ENCODE results near the gene SLCO4A1. TPM values are rescaled to one million over a fixed set of nuclear protein-coding genes. Genes with fewer than 3 reads are reported as not detected.
A peak's percentile ranks its signal among the peaks of the same experiment; 100 is the strongest.

The SLCO4A1 gene
- total RNA-seq, 4 donors from 2014 or later: 6.7 to 22.1 (median 14.4) TPM

GRCh38 chr20:62652041-62652893 is 10.0 kb downstream of the SLCO4A1 start:
- DNase-seq: peak; percentile 84
- peak overlapping the region; percentile 18 to 59 (median 34) for H3K4me3 ChIP-seq
- peaks cover 39 to 82% (median 40%) of the 10 kb centered on the region in 3 donors for H3K4me1 ChIP-seq
- TF ChIP-seq CTCF (IDR thresholded peaks at IDR 0.05) (peak in 2 of 6 experiments; percentile 16 to 31), POLR2A (IDR thresholded peaks at IDR 0.05) (peak in 3 of 4 donors; percentile 38 to 82 (median 81))
- H3K36me3 ChIP-seq: no peaks in the 10 kb centered on the region
- peak overlapping the region; percentile 90 to 96 (median 94) for H3K27ac ChIP-seq
- 0% methylated on average over 2 to 15 of the region's 44 CpGs for WGBS, 2 donors
- intact Hi-C loops (cut with DNase I): no loop called here
- H3K9me3 ChIP-seq: no peaks in the 10 kb centered on the region
- H3K27me3 ChIP-seq: no peaks in the 10 kb centered on the region

- Histone ChIP-seq H3K9me3 (no peaks in the 10 kb centered on the region), H3K4me1 (peaks cover 33 to 80% (median 33%) of the 10 kb centered on the region in 3 donors), H3K4me3 (peak overlapping the region in 3 of 4 donors; percentile 30 to 59 (median 39)), H3K27me3 (no peaks in the 10 kb centered on the region), H3K27ac (peak overlapping the region; percentile 90 to 96 (median 94)), H3K36me3 (no peaks in the 10 kb centered on the region)
- TF ChIP-seq POLR2A (IDR thresholded peaks at IDR 0.05) (no peak), CTCF (IDR thresholded peaks at IDR 0.05) (no peak)
- no peak for DNase-seq
- 100% methylated on average over 3 of the region's 20 CpGs; no CpG with 5 or more reads in 1 of the 2 donors for WGBS, 2 donors
- intact Hi-C loops (cut with DNase I): no loop called here
These were observed 10.6 kb downstream of the SLCO4A1 start for GRCh38 chr20:62652894-62653305.

- intact Hi-C loops (cut with DNase I): no loop called here
- H3K27me3 ChIP-seq: no peaks in the 10 kb centered on the region
- 88% methylated on average over 10 to 12 of the region's 12 CpGs for WGBS, 2 donors
- no peaks in the 10 kb centered on the region for H3K9me3 ChIP-seq
- TF ChIP-seq CTCF (IDR thresholded peaks at IDR 0.05) (no peak), POLR2A (IDR thresholded peaks at IDR 0.05) (no peak)
- peaks cover 28 to 75% (median 28%) of the 10 kb centered on the region in 3 donors for H3K4me1 ChIP-seq
- no peaks in the 10 kb centered on the region for H3K36me3 ChIP-seq
- no peak for DNase-seq
- H3K4me3 ChIP-seq: no peak overlapping the region
- peak overlapping the region; percentile 90 to 96 (median 94) for H3K27ac ChIP-seq
These were observed 11.1 kb downstream of the SLCO4A1 start for GRCh38 chr20:62653373-62653772.

GRCh38 chr20:62653951-62654685 is 11.8 kb downstream of the SLCO4A1 start:
- TF ChIP-seq POLR2A (IDR thresholded peaks at IDR 0.05): no peak
- no peak for TF ChIP-seq CTCF (IDR thresholded peaks at IDR 0.05)
- H3K9me3 ChIP-seq: no peaks in the 10 kb centered on the region
- DNase-seq: no peak
- H3K4me3 ChIP-seq: no peak overlapping the region
- peak overlapping the region in 1 of 4 donors; percentile 93 for H3K27ac ChIP-seq
- WGBS, 2 donors: 85% methylated on average over 10 to 18 of the region's 24 CpGs
- peaks cover 26 to 72% (median 28%) of the 10 kb centered on the region in 3 donors for H3K4me1 ChIP-seq
- intact Hi-C loops (cut with DNase I): no loop called here
- H3K27me3 ChIP-seq: no peaks in the 10 kb centered on the region
- H3K36me3 ChIP-seq: peaks cover 0 to 7% (median 0%) of the 10 kb centered on the region in 3 donors

Measured in esophagus squamous epithelium (tissue), 5 donors.